H1 (cell line): ENCODE data around the gene FAM83C. TPM values are rescaled to one million over a fixed set of nuclear protein-coding genes. Genes with fewer than 3 reads are reported as not detected.
A peak's percentile ranks its signal among the peaks of the same experiment; 100 is the strongest.

Experiments
- CTCF ChIA-PET: fragments of 300-600 bp; sonication (Branson Sonifier 250); formaldehyde crosslinking; loops from one replicate; lab custom pipeline; 2021; ENCODE audit not compliant: partially characterized antibody; lab: Charles Lee
- POLR2A ChIA-PET: fragments of 300-600 bp; sonication (Branson Sonifier 250); formaldehyde crosslinking; loops from one replicate; lab custom pipeline; 2021; ENCODE audit warnings: inconsistent platforms; ENCODE audit not compliant: partially characterized antibody; lab: Charles Lee
- DNase-seq, 2 experiments: peaks; one replicate each; pipeline versions ENCODE4 v3.0.0 to v3.0.0-alpha.2; 2010 to 2022; ENCODE audit warnings: low spot score in 2 of 2, low read depth in 1 of 2, mixed read lengths in 1 of 2
- FAIRE-seq: peaks from 2 replicates; lab custom pipeline; 2011; peaks lifted over from hg19 to GRCh38; lab: Jason Lieb, UNC
- H2AFZ ChIP-seq: 2 replicates; pipeline ENCODE4 v1.8.1; 2012; ENCODE audit warnings: low read length, inconsistent platforms
- H2AK5ac ChIP-seq: 2 replicates; pipeline ENCODE4 v1.6.1; 2013; ENCODE audit warnings: low read depth, low read length
- H2BK120ac ChIP-seq: replicated peaks from 2 replicates; pipeline ENCODE3; 2013; ENCODE audit warnings: low read depth, low read length, inconsistent platforms
- H2BK12ac ChIP-seq: 2 replicates; pipeline ENCODE4 v1.6.1; 2013; ENCODE audit warnings: low read depth, low read length
- H2BK15ac ChIP-seq: 2 replicates; pipeline ENCODE4 v1.6.1; 2013; ENCODE audit warnings: low read length
- H2BK20ac ChIP-seq: 2 replicates; pipeline ENCODE4 v1.6.1; 2013; ENCODE audit warnings: low read length
- H2BK5ac ChIP-seq: 2 replicates; pipeline ENCODE4 v1.6.1; 2013; ENCODE audit warnings: low read depth, low read length
- H3K14ac ChIP-seq: 2 replicates; pipeline ENCODE4 v1.6.1; 2013; ENCODE audit warnings: inconsistent platforms; ENCODE audit not compliant: insufficient read length
- H3K18ac ChIP-seq: 2 replicates; pipeline ENCODE4 v1.6.1; 2013; ENCODE audit warnings: low read length; ENCODE audit errors: extremely low read depth
- H3K23ac ChIP-seq: 2 replicates; pipeline ENCODE4 v1.6.1; 2013; ENCODE audit warnings: inconsistent platforms; ENCODE audit not compliant: insufficient read length
- H3K23me2 ChIP-seq: 2 replicates; pipeline ENCODE4 v1.6.1; 2013; ENCODE audit warnings: low read depth, low read length
- H3K27ac ChIP-seq: 2 replicates; pipeline ENCODE4 v1.6.1; 2011; ENCODE audit warnings: low read depth, low read length, inconsistent platforms
- H3K27me3 ChIP-seq, 4 experiments: replicated peaks in 1 of 4; 1 replicate in 1 of 4; 2 replicates in 3 of 4; pipeline versions ENCODE4 v1.6.1 to v1.8.1; 2011 to 2013; ENCODE audit warnings: low read length in 3 of 4, mild to moderate bottlenecking in 3 of 4, inconsistent platforms in 2 of 4, mixed read lengths in 2 of 4, moderate library complexity in 1 of 4; ENCODE audit not compliant: control insufficient read depth in 3 of 4, insufficient read depth in 3 of 4; ENCODE audit errors: extremely low read depth in 1 of 4
- H3K36me3 ChIP-seq, 4 experiments: 2 replicates each; pipeline versions ENCODE4 v1.6.1 to v1.8.1; 2011 to 2013; ENCODE audit warnings: mild to moderate bottlenecking in 4 of 4, low read length in 3 of 4, moderate library complexity in 2 of 4, control low read depth in 1 of 4, inconsistent platforms in 1 of 4; ENCODE audit not compliant: insufficient read depth in 4 of 4, control insufficient read depth in 2 of 4
- H3K4ac ChIP-seq: replicated peaks from 2 replicates; pipeline ENCODE3; 2013; ENCODE audit warnings: low read length, low read depth, mixed read lengths, inconsistent platforms; ENCODE audit not compliant: insufficient read length
- H3K4me1 ChIP-seq, 4 experiments: replicated peaks in 1 of 4; 1 replicate in 1 of 4; 2 replicates in 3 of 4; pipeline versions ENCODE4 v1.6.1 to v1.8.1; 2011 to 2013; ENCODE audit warnings: low read length in 3 of 4, inconsistent platforms in 2 of 4, mixed read lengths in 1 of 4; ENCODE audit not compliant: insufficient read depth in 4 of 4, control insufficient read depth in 3 of 4
- H3K4me2 ChIP-seq, 2 experiments: 2 replicates each; pipeline versions ENCODE4 v1.6.1 to v1.8.1; 2011 to 2013; ENCODE audit warnings: low read depth in 2 of 2, low read length in 2 of 2, control low read depth in 1 of 2, inconsistent platforms in 1 of 2, mild to moderate bottlenecking in 1 of 2; ENCODE audit not compliant: insufficient read depth in 1 of 2
- H3K4me3 ChIP-seq, 4 experiments: fragments of 200-600, 300-600 bp in 1 of 4; sonication (generic), shearing (Covaris generic), sonication (Bioruptor Twin) in 1 of 4; 2 replicates each; pipeline versions ENCODE4 v1.5.1 to v1.8.1; 2011 to 2016; ENCODE audit warnings: low read length in 4 of 4, low read depth in 3 of 4, control low read depth in 2 of 4, inconsistent platforms in 2 of 4, mild to moderate bottlenecking in 2 of 4, mixed read lengths in 1 of 4, moderate library complexity in 1 of 4; ENCODE audit not compliant: insufficient read depth in 2 of 4; ENCODE audit errors: extremely low read depth in 1 of 4
- H3K56ac ChIP-seq: replicated peaks from 2 replicates; pipeline ENCODE3; 2013; ENCODE audit warnings: low read depth, mild to moderate bottlenecking, mixed read lengths, low read length, inconsistent platforms; ENCODE audit not compliant: insufficient read length
- H3K79me1 ChIP-seq: 2 replicates; pipeline ENCODE4 v1.6.1; 2013; ENCODE audit warnings: low read depth, low read length, control low read depth
- H3K79me2 ChIP-seq, 2 experiments: 2 replicates each; pipeline versions ENCODE4 v1.6.1 to v1.8.1; 2012 to 2013; ENCODE audit warnings: low read length in 2 of 2, mild to moderate bottlenecking in 2 of 2, inconsistent platforms in 1 of 2; ENCODE audit not compliant: insufficient read depth in 2 of 2, control insufficient read depth in 1 of 2
- H3K9ac ChIP-seq, 4 experiments: replicated peaks in 1 of 4; 1 replicate in 1 of 4; 2 replicates in 3 of 4; pipeline versions ENCODE4 v1.6.1 to v1.8.1; 2011 to 2013; ENCODE audit warnings: low read depth in 3 of 4, low read length in 3 of 4, control low read depth in 2 of 4, mild to moderate bottlenecking in 2 of 4, moderate library complexity in 2 of 4, inconsistent platforms in 1 of 4; ENCODE audit errors: extremely low read depth in 1 of 4
- H3K9me3 ChIP-seq, 2 experiments: 2 replicates each; pipeline versions ENCODE4 v1.6.1 to v1.8.1; 2012 to 2013; ENCODE audit warnings: mild to moderate bottlenecking in 2 of 2, moderate library complexity in 2 of 2, control low read depth in 1 of 2, inconsistent platforms in 1 of 2, low read depth in 1 of 2, low read length in 1 of 2, mixed read lengths in 1 of 2; ENCODE audit not compliant: insufficient read depth in 2 of 2
- H4K20me1 ChIP-seq, 2 experiments: replicated peaks in 1 of 2; 2 replicates each; pipeline versions ENCODE3 to v1.8.1; 2011 to 2013; ENCODE audit warnings: inconsistent platforms in 2 of 2, low read length in 2 of 2, mild to moderate bottlenecking in 1 of 2; ENCODE audit not compliant: insufficient read depth in 2 of 2, control insufficient read depth in 1 of 2
- H4K5ac ChIP-seq: 2 replicates; pipeline ENCODE4 v1.6.1; 2013; ENCODE audit warnings: low read length, low read depth, mixed read lengths, inconsistent platforms; ENCODE audit not compliant: insufficient read length
- H4K8ac ChIP-seq: 2 replicates; pipeline ENCODE4 v1.8.0; 2013; ENCODE audit warnings: mild to moderate bottlenecking, moderate library complexity, low read length, inconsistent platforms; ENCODE audit not compliant: insufficient read depth; ENCODE audit errors: extremely low read depth
- H4K91ac ChIP-seq: replicated peaks from 2 replicates; pipeline ENCODE3; 2013; ENCODE audit warnings: low read length, mixed read lengths, inconsistent platforms; ENCODE audit not compliant: insufficient read length
- FOSL1 ChIP-seq: IDR thresholded peaks from 2 replicates; pipeline ENCODE4 v1.6.1; 2011; ENCODE audit warnings: mild to moderate bottlenecking, low read depth, low read length, moderate library complexity; ENCODE audit not compliant: insufficient read depth
- WGBS, 2 experiments: shearing (Covaris generic) in 1 of 2; methylation state at CpG; one replicate each; pipeline versions ENCODE4 v1.1.6 to v1.1.7; 2013 to 2015; ENCODE audit warnings: low lambda C conversion rate in 2 of 2, mixed read lengths in 2 of 2, inconsistent platforms in 1 of 2, low coverage in 1 of 2, missing lambda C conversion rate in 1 of 2; ENCODE audit not compliant: insufficient replicate concordance in 2 of 2, insufficient coverage in 1 of 2, insufficient read length in 1 of 2; ENCODE audit errors: extremely low coverage in 1 of 2, missing lambda C conversion rate in 1 of 2; 5-methylcytosine and 5-hydroxymethylcytosine counted together
- polyA plus RNA-seq, 7 experiments: library from polyadenylated mRNA; depleted of rRNA in 3 of 7; stranded (reverse) in 5 of 7; unstranded in 2 of 7; fragments of >200 nt in 5 of 7; fragments of 200-250 nt in 2 of 7; gene quantifications; 1 replicate in 5 of 7; 2 replicates in 1 of 7; 4 replicates in 1 of 7; pipeline versions ENCODE4 v1.2.1 to v1.2.3, GENCODE V29; 2011 to 2013; ENCODE audit warnings: missing spikeins in 2 of 7, mixed read lengths in 2 of 7
- total RNA-seq: library from RNA; stranded (reverse); fragmentation: NEBNext Ultra II Directional; extraction: Animal tissue kit (Norgen Biotek cat#: 25700); gene quantifications from 2 replicates; pipeline ENCODE4 v1.2.1, GENCODE V29; 2021

The FAM83C gene
- total and polyA plus RNA-seq, 2 of the 8 experiments (the other 6 are each of a cell fraction or from before 2014, with no cell fraction given), result not detected

GRCh38 chr20:35286899-35287508 lies 5.2 kb downstream of the FAM83C start:
- Histone ChIP-seq H3K4me2 (no peak overlapping the region), H2AK5ac (no peak overlapping the region), H2BK20ac (no peak overlapping the region), H4K8ac (peak overlapping the region; percentile 62), H3K23ac (no peak overlapping the region), H3K4me3 (no peak overlapping the region), H2BK12ac (no peak overlapping the region), H2BK120ac (no peak overlapping the region), H3K14ac (no peak overlapping the region), H3K27me3 (no peaks in the 10 kb centered on the region), H3K23me2 (peaks cover 8% of the 10 kb centered on the region), H3K56ac (no peak overlapping the region), H3K36me3 (peaks cover 0 to 10% (median 3%) of the 10 kb centered on the region in 4 experiments; a peak in 4 of 8 replicates), H3K4me1 (peaks cover 3 to 8% (median 5%) of the 10 kb centered on the region in 4 experiments; a peak in 6 of 7 replicates), H2BK15ac (no peak overlapping the region), H3K9ac (no peak overlapping the region), H3K27ac (no peak overlapping the region), H4K5ac (no peak overlapping the region), H3K9me3 (no peaks in the 10 kb centered on the region), H2AFZ (no peak overlapping the region), H3K4ac (no peak overlapping the region), H4K91ac (no peak overlapping the region), H2BK5ac (no peak overlapping the region), H3K18ac (no peak overlapping the region), H4K20me1 (peaks cover 0 to 2% of the 10 kb centered on the region in 2 experiments), H3K79me1 (peaks cover 8% of the 10 kb centered on the region; the same call in 1 of the 2 replicates), H3K79me2 (peaks cover 9 to 22% of the 10 kb centered on the region in 2 experiments)
- 89% methylated on average over 15 of the region's 17 CpGs; no CpG with 5 or more reads in 1 of the 2 experiments for WGBS, 2 experiments
- no peak for TF ChIP-seq FOSL1
- POLR2A ChIA-PET, result interaction anchor here (1.6 to 5.7 kb wide), 2 partner anchors 8 to 11 kb away, joined by 3 to 39 read pairs; partner anchors contain the start of gene MMP24OS
- CTCF ChIA-PET, result interaction anchor here (0.8 to 1.5 kb wide), 4 partner anchors 10 to 287 kb away, joined by 3 to 5 read pairs (median 3); no protein-coding TSS in a partner anchor
- DNase-seq, result no peak
- FAIRE-seq, result no peak
